GM12874 (cell line): ENCODE data around the gene C1orf53.

Experiments used
- TF ChIP-seq, protein P1 (sequence below): IDR thresholded peaks from 2 replicates; pipeline ENCODE4 v1.5.1; 2011; ENCODE audit warnings: low read depth, mild to moderate bottlenecking, control low read depth, low read length, moderate library complexity; ENCODE audit not compliant: insufficient read depth

Gene C1orf53

DNA sequence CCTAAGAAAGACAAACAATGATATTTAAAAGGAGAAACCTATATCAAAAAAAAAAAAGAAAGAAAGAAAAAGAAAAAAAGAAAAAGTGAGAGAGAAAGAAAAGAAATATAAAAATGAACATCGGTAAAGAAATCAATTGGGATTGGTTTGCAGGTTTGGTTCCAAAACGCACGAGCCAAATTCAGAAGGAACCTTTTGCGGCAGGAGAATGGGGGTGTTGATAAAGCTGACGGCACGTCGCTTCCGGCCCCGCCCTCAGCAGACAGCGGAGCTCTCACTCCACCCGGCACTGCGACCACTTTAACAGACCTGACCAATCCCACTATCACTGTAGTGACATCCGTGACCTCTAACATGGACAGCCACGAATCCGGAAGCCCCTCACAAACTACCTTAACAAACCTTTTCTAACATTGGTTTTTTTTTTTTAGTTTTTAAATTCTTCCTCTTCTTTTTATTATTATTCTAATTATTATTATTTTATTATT, 26.5 kb downstream of the C1orf53 start:
- TF ChIP-seq, protein P1, sequence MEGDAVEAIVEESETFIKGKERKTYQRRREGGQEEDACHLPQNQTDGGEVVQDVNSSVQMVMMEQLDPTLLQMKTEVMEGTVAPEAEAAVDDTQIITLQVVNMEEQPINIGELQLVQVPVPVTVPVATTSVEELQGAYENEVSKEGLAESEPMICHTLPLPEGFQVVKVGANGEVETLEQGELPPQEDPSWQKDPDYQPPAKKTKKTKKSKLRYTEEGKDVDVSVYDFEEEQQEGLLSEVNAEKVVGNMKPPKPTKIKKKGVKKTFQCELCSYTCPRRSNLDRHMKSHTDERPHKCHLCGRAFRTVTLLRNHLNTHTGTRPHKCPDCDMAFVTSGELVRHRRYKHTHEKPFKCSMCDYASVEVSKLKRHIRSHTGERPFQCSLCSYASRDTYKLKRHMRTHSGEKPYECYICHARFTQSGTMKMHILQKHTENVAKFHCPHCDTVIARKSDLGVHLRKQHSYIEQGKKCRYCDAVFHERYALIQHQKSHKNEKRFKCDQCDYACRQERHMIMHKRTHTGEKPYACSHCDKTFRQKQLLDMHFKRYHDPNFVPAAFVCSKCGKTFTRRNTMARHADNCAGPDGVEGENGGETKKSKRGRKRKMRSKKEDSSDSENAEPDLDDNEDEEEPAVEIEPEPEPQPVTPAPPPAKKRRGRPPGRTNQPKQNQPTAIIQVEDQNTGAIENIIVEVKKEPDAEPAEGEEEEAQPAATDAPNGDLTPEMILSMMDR: no peak

DNA sequence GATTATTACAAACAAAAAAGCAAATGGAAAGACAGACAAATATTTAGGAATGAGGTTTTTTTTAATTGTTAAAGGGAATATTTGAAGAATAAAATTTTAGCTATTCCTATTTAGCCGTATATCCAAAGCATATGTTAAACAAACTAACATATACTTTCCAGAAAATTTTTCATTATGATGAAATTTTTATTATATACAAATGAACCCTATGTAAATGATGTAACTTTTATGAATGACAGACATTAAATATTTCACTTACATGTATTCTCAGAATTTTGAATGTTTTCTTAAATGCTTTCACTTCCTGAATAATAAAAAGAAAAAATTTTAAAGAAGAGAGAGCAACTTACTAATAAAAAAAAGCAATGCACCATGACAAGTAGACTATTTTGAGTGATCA, 30.6 kb downstream of the C1orf53 start:
- TF ChIP-seq, protein P1: no peak

- TF ChIP-seq, protein P1: no peak
These were observed 31.2 kb downstream of the C1orf53 start for GRCh38 chr1:197933647-197934046.

DNA sequence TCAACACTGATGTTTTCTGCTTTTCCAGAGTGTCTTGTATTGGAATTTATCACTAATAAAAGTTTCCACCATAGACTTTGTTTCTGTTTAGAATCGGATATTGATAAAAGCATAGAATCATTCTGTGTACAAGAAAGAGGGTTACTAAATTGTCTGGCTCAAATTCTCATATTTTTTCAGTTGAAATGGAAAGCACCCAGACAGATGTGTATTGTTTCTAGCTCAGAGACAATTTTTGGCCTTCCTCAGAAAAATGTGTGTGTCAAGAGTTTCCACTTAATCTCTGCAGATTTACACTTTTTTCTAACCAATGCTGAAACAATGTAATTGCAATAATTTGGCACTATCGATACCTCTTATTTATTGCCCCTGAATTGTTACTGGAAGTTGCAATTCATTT, 35.0 kb downstream of the C1orf53 start:
- TF ChIP-seq, protein P1: no peak

DNA sequence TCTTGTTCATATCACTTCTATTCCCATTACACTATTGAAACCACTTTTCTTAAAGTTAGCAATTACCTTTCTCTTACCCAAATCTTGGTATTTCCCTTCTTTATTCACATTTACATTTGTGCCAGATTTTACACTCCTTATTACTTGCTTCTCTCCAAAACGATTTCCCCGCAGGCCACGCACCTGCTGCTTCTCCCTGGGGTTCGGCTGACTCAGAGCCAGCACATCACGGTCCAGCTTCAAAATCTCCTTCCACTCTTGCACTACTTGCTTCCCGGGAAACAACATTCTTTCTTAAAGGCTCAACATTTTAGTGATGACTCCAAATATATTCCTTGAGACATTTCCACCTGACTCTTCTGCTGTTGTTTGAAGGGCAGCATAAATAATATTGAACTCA, 35.5 kb downstream of the C1orf53 start:
- TF ChIP-seq, protein P1: no peak

- TF ChIP-seq, protein P1: no peak
These were observed 39.6 kb downstream of the C1orf53 start for GRCh38 chr1:197942042-197942441.

- TF ChIP-seq, protein P1: no peak
These were observed 42.1 kb downstream of the C1orf53 start for GRCh38 chr1:197944485-197944884.
